ENCODE measurements around the gene RAB25.

DNA sequence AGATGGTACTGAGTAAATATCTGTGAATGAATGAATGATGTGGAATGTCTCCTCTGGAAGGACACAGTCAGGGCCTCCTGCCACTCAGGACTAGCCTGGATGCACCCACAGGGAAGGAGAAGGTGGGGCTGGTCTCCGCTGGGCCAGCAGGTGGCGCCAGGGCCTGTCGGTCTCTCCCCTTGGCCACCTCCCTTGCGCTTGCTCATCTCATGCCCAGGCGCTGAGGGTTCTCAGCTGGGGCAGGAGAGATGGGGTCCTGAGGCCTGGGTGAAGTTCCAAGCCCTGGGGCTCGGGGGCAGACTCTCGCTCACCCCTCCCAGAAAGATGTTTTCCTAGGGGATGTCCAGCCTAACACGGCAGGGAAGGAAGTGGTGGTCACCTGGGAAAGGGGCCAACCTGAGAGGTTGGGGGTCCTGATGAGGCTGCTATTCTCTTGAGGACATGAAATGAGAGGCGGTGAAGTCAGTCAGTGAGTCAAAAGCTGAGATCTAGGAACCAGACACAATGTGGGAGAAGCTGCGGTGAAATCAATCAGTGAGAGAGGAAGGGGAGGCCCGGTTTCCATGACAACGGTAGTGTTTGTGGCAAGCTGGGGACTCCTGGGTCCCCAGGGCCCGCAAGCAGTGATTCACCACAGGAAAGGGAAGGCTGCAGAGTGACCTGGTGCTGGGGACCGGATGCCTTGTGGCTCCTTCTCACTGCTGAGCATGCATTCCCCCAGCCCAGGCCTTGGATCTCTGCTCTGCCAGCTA, 35.9 kb downstream of the RAB25 start:
- TF ChIP-seq, protein P1, sequence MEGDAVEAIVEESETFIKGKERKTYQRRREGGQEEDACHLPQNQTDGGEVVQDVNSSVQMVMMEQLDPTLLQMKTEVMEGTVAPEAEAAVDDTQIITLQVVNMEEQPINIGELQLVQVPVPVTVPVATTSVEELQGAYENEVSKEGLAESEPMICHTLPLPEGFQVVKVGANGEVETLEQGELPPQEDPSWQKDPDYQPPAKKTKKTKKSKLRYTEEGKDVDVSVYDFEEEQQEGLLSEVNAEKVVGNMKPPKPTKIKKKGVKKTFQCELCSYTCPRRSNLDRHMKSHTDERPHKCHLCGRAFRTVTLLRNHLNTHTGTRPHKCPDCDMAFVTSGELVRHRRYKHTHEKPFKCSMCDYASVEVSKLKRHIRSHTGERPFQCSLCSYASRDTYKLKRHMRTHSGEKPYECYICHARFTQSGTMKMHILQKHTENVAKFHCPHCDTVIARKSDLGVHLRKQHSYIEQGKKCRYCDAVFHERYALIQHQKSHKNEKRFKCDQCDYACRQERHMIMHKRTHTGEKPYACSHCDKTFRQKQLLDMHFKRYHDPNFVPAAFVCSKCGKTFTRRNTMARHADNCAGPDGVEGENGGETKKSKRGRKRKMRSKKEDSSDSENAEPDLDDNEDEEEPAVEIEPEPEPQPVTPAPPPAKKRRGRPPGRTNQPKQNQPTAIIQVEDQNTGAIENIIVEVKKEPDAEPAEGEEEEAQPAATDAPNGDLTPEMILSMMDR (conservative IDR thresholded peaks at IDR 0.05; ENCODE audit: low read depth, low read length): peak; percentile 99
- no peak for TF ChIP-seq EZH2 (IDR thresholded peaks at IDR 0.05; ENCODE audit: low read length, unreplicated experiment)

Data from PC-3 (cell line).